PC-3 (cell line): ENCODE measurements around the gene DOCK4.

Experiments used
- CTCF ChIP-seq: fragments of 300-600 bp; sonication (generic); conservative IDR thresholded peaks from 2 replicates; pipeline ENCODE4 v1.5.1; 2017; ENCODE audit warnings: antibody characterized with exemption, low read depth, mild to moderate bottlenecking, low read length
- EZH2 ChIP-seq: fragments of 300-600 bp; sonication (generic); IDR thresholded peaks from one replicate; pipeline ENCODE4 v1.6.1; 2017; ENCODE audit warnings: antibody characterized with exemption, mild to moderate bottlenecking, low read length; ENCODE audit not compliant: unreplicated experiment
- EZH2phosphoT487 ChIP-seq: fragments of 300-600 bp; sonication (generic); IDR thresholded peaks from 2 replicates; pipeline ENCODE4 v1.6.1; 2018; ENCODE audit warnings: mild to moderate bottlenecking, antibody characterized with exemption, low read length, borderline replicate concordance

GRCh38 chr7:112052498-112052897, 153.7 kb downstream of the DOCK4 start:
- TF ChIP-seq CTCF: no peak
- TF ChIP-seq EZH2: no peak
- TF ChIP-seq EZH2phosphoT487: no peak
